ENCODE data around the gene LSAMP.

DNA sequence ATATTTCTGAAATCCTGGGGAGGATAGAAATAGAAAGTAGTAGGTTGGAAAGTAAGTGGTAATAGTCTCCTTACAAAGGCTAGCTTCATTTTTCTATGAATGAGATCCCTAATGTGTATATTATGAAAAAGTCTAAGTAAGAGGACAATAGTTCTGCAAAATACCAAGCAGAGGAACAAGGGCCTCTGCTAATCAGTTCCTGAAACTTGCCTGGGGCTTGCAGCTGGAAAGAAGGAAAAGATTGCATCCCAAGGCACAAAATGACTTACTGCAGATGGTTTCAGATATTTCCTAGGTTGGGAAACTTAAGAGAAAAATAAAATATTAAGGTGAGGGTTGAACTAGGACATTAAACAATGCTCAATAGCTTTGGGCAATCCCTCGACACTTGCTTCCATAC lies 528.4 kb downstream of the LSAMP start:
- TF ChIP-seq, protein P1, sequence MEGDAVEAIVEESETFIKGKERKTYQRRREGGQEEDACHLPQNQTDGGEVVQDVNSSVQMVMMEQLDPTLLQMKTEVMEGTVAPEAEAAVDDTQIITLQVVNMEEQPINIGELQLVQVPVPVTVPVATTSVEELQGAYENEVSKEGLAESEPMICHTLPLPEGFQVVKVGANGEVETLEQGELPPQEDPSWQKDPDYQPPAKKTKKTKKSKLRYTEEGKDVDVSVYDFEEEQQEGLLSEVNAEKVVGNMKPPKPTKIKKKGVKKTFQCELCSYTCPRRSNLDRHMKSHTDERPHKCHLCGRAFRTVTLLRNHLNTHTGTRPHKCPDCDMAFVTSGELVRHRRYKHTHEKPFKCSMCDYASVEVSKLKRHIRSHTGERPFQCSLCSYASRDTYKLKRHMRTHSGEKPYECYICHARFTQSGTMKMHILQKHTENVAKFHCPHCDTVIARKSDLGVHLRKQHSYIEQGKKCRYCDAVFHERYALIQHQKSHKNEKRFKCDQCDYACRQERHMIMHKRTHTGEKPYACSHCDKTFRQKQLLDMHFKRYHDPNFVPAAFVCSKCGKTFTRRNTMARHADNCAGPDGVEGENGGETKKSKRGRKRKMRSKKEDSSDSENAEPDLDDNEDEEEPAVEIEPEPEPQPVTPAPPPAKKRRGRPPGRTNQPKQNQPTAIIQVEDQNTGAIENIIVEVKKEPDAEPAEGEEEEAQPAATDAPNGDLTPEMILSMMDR (IDR thresholded peaks at IDR 0.05; ENCODE audit: insufficient read depth, low read length, poor library complexity, severe bottlenecking), result no peak
- no peak for TF ChIP-seq EZH2phosphoT487 (conservative IDR thresholded peaks at IDR 0.05; ENCODE audit: low read length)
